ENCODE measurements around the gene RMP24. TPM values are rescaled to one million over a fixed set of nuclear protein-coding genes. Genes with fewer than 3 reads are reported as not detected.

Gene RMP24

DNA sequence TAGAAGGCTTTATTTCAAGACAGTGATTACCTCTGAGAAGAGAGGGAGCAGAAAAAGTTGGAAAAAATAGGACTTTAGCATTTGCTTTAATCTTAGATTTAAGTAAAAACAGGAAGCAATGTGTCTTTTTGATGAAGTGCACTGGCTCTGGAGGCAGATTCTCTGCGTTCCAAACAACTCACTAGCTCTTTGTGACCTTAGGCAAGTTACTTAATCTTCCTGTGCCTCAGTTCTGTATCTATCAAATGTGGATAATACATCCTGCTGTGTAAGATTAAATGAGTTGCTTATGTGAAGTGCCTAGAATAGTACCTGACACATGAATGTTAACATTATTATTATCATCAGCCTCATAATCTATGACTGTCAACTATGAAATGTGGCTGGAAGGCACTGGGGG is 52.5 kb downstream of the RMP24 start:
- Histone ChIP-seq H3K9me3 (ENCODE audit: low read depth, low read length) (no peaks in the 10 kb centered on the region), H3K27ac (ENCODE audit: low read depth, low read length) (no peak overlapping the region), H3K27me3 (ENCODE audit: insufficient read depth, low read length) (no peaks in the 10 kb centered on the region), H3K36me3 (ENCODE audit: insufficient read depth, low read length) (peaks cover 30% of the 10 kb centered on the region), H3K4me1 (ENCODE audit: insufficient read depth, low read length) (peaks cover 3% of the 10 kb centered on the region), H2AFZ (ENCODE audit: low read length) (no peak overlapping the region), H4K20me1 (ENCODE audit: insufficient read depth, low read length) (no peaks in the 10 kb centered on the region), H3K4me3 (ENCODE audit: insufficient read depth, low read length) (no peak overlapping the region), H3K4me2 (ENCODE audit: insufficient read depth, low read length) (no peak overlapping the region), H3K79me2 (ENCODE audit: insufficient read depth, low read length) (no peaks in the 10 kb centered on the region)
- no peak for DNase-seq (ENCODE audit: insufficient read length, low spot score, missing footprints)
- TF ChIP-seq, protein P1, sequence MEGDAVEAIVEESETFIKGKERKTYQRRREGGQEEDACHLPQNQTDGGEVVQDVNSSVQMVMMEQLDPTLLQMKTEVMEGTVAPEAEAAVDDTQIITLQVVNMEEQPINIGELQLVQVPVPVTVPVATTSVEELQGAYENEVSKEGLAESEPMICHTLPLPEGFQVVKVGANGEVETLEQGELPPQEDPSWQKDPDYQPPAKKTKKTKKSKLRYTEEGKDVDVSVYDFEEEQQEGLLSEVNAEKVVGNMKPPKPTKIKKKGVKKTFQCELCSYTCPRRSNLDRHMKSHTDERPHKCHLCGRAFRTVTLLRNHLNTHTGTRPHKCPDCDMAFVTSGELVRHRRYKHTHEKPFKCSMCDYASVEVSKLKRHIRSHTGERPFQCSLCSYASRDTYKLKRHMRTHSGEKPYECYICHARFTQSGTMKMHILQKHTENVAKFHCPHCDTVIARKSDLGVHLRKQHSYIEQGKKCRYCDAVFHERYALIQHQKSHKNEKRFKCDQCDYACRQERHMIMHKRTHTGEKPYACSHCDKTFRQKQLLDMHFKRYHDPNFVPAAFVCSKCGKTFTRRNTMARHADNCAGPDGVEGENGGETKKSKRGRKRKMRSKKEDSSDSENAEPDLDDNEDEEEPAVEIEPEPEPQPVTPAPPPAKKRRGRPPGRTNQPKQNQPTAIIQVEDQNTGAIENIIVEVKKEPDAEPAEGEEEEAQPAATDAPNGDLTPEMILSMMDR (IDR thresholded peaks at IDR 0.05; ENCODE audit: extremely low read depth, low read depth, low read length) = no peak

DNA sequence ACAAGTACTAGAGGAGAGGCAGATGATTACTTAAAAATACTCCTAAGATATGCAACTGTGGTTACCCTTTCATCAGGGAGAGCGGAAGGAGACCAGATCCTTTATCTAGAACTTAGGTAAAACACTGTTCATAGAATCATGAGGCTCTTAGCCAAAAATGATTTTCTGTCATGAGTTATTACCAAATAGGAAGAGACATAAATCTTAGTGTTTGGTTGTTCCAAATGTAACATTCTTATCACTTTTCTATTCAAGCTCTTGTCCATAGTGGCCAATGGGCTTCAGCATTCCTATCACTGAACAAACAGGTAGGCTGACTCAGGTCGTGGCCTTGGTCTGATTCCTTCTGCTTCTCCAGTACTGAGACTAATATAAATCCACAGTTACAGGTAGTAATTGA is 56.4 kb downstream of the RMP24 start:
- Histone ChIP-seq H3K36me3 (ENCODE audit: insufficient read depth, low read length) (peaks cover 30% of the 10 kb centered on the region), H3K4me2 (ENCODE audit: insufficient read depth, low read length) (no peak overlapping the region), H3K9me3 (ENCODE audit: low read depth, low read length) (no peaks in the 10 kb centered on the region), H3K27ac (ENCODE audit: low read depth, low read length) (no peak overlapping the region), H3K4me3 (ENCODE audit: insufficient read depth, low read length) (no peak overlapping the region), H4K20me1 (ENCODE audit: insufficient read depth, low read length) (no peaks in the 10 kb centered on the region), H3K27me3 (ENCODE audit: insufficient read depth, low read length) (no peaks in the 10 kb centered on the region), H3K79me2 (ENCODE audit: insufficient read depth, low read length) (peaks cover 8% of the 10 kb centered on the region), H3K4me1 (ENCODE audit: insufficient read depth, low read length) (peaks cover 3% of the 10 kb centered on the region), H2AFZ (ENCODE audit: low read length) (no peak overlapping the region)
- TF ChIP-seq, protein P1 (IDR thresholded peaks at IDR 0.05; ENCODE audit: extremely low read depth, low read depth, low read length) = no peak
- peak; percentile 26 for DNase-seq (ENCODE audit: insufficient read length, low spot score, missing footprints)

Small RNAs within 50 kb of the gene (small RNA-seq; reads per million reads assigned to genes)
- not detected for gene MIR3929

Other genes starting within 250 kb of the RMP24 start
- 31.5 and 36.2 TPM in 2 replicates for gene RPRD1A, start 94.9 kb downstream of the RMP24 start, total RNA-seq
- gene SLC39A6, start 156.7 kb downstream of the RMP24 start, total RNA-seq = 133 and 144 TPM in 2 replicates
- gene ELP2, start 157.2 kb downstream of the RMP24 start, total RNA-seq = 125 and 140 TPM in 2 replicates
- gene MOCOS, start 214.8 kb downstream of the RMP24 start, total RNA-seq = 14.4 and 19.9 TPM in 2 replicates

All from osteoblast (primary cell).